ENCODE measurements around the gene PALD1.

Gene PALD1
- long read RNA-seq, full-length matches to known transcripts, result 19 of 52 reads
- long read RNA-seq, partial matches to known transcripts, result 6 of 52 reads
- long read RNA-seq, other reads (novel, unspliced or antisense), result 27 of 52 reads

DNA sequence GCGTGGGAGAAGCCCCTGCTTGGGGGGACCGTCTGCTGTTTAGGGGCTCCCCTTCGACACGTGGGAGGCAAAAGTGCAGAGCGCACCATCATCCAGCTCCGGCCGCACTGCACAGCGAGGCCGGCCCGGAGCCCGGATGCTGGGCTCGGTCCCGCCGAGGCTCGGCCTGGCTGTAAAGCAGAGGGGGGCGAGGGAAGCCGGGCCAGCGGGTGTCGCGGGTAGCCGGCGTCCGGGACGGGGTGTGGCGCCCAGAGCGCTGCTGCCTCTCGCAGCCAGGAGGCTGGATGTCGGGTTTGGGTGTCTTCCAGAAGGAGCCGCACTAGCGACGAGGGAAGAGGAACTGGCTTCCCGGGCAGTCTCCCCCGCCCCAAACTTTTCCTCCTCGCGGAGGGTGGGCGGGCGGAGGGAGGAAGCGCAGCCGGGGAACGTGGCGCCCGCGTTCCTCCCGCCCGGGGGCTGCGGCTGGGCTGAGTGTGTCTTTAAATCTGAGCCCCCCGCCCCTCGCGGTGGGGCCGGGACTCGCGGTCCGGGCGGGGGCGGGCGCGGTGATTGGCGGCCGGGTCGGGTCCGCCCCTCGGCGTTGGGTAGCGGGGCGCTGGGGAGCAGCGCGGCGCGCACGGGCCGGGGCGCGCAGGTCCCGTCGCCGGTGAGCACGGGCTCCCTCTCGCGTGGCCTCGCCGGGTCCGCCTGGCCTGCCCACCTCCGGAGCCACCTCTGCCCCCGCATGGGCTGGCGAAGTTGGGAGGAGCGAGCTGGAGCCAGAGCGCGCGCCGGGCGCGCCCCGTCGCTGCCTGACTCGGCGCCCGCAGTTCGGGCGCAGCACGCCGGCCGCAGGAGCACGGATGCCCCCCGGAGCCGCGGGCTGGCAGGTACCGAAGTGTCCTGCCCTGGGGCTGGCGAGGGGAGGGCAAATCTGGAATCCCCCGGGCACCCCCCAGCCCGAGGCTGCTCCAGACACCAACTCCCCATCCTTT is at the start of gene PALD1:
Gene PALD1 (plus strand): TSS at position 577 of the 974 bp plus-strand sequence. CDS start 47,185 bp downstream, outside the sequence.
- peak within 1 kb of the TSS; percentile 56 for H3K27ac ChIP-seq (replicated peaks)
- peak; percentile 67 to 76 for DNase-seq (ENCODE audit: low read depth in 1 of 2, low spot score in 1 of 2)
- TF ChIP-seq, protein P1, sequence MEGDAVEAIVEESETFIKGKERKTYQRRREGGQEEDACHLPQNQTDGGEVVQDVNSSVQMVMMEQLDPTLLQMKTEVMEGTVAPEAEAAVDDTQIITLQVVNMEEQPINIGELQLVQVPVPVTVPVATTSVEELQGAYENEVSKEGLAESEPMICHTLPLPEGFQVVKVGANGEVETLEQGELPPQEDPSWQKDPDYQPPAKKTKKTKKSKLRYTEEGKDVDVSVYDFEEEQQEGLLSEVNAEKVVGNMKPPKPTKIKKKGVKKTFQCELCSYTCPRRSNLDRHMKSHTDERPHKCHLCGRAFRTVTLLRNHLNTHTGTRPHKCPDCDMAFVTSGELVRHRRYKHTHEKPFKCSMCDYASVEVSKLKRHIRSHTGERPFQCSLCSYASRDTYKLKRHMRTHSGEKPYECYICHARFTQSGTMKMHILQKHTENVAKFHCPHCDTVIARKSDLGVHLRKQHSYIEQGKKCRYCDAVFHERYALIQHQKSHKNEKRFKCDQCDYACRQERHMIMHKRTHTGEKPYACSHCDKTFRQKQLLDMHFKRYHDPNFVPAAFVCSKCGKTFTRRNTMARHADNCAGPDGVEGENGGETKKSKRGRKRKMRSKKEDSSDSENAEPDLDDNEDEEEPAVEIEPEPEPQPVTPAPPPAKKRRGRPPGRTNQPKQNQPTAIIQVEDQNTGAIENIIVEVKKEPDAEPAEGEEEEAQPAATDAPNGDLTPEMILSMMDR (IDR thresholded peaks at IDR 0.05; ENCODE audit: insufficient read depth, low read length), result no peak
- TF ChIP-seq SPI1 (IDR thresholded peaks at IDR 0.05; ENCODE audit: borderline replicate concordance, low read depth), result peak; percentile 85
- peak within 1 kb of the TSS; percentile 51 for H3K4me3 ChIP-seq (replicated peaks; ENCODE audit: insufficient read depth, low read length)
- H3K27me3 ChIP-seq (ENCODE audit: insufficient read depth, poor library complexity, severe bottlenecking), result no peaks in the 10 kb centered on the region

DNA sequence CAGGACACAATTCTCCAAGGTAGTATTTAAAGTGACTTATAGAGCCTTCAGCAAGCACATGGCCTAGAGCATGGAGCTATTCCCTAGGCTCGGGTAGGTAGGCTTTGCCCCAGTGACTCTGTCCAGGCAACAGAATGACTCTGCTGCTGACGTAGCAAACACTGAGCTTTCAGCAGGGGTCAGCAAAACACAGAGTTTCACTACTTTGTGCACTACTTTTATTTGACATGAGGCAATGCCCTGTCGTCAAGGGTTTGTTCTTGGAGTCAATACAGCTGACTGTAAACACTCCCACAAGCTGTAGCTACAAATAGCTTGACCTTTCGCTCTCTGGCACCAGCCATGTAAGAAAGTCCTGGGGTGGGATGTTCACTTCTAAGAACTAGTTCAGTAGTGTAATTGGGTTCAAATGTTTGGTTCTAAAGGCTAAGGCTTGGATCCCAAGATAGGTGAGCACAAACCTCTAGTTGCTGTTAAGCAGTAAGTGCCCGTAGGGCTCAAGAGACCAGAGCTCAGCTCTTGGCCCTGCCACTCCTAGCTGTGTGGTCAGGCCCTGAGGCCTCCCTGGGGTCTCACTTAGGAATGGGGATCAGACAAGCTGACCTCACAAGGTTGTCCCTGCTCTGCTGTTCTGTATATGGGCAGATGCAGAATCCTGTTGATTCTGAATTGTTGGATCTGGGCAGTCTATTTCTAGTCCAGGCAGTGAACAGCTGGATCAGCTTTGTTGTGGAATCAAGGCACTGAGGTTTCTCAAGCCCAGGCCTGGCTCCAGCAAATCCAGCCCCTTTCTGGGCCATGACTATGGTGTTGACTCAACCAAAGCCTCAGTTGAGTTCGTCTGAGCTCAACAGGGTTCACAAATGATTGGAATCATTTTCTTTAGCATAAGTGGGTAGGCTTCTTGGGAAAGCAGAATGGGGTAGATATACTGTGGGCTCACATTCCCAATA is 47.8 kb upstream of the PALD1 start:
- Histone ChIP-seq H3K4me3 (replicated peaks; ENCODE audit: insufficient read depth, low read length) (no peak overlapping the region), H3K27ac (replicated peaks) (no peak overlapping the region), H3K27me3 (ENCODE audit: insufficient read depth, poor library complexity, severe bottlenecking) (no peaks in the 10 kb centered on the region)
- TF ChIP-seq, protein P1 (IDR thresholded peaks at IDR 0.05; ENCODE audit: insufficient read depth, low read length), result no peak
- TF ChIP-seq POLR2AphosphoS5 (IDR thresholded peaks at IDR 0.05; ENCODE audit: low read depth) (no peak), SPI1 (IDR thresholded peaks at IDR 0.05; ENCODE audit: borderline replicate concordance, low read depth) (no peak)
- TF ChIP-seq, protein P2, sequence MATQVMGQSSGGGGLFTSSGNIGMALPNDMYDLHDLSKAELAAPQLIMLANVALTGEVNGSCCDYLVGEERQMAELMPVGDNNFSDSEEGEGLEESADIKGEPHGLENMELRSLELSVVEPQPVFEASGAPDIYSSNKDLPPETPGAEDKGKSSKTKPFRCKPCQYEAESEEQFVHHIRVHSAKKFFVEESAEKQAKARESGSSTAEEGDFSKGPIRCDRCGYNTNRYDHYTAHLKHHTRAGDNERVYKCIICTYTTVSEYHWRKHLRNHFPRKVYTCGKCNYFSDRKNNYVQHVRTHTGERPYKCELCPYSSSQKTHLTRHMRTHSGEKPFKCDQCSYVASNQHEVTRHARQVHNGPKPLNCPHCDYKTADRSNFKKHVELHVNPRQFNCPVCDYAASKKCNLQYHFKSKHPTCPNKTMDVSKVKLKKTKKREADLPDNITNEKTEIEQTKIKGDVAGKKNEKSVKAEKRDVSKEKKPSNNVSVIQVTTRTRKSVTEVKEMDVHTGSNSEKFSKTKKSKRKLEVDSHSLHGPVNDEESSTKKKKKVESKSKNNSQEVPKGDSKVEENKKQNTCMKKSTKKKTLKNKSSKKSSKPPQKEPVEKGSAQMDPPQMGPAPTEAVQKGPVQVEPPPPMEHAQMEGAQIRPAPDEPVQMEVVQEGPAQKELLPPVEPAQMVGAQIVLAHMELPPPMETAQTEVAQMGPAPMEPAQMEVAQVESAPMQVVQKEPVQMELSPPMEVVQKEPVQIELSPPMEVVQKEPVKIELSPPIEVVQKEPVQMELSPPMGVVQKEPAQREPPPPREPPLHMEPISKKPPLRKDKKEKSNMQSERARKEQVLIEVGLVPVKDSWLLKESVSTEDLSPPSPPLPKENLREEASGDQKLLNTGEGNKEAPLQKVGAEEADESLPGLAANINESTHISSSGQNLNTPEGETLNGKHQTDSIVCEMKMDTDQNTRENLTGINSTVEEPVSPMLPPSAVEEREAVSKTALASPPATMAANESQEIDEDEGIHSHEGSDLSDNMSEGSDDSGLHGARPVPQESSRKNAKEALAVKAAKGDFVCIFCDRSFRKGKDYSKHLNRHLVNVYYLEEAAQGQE (IDR thresholded peaks at IDR 0.05; ENCODE audit: insufficient replicate concordance, low read depth), result no peak
- no peak for DNase-seq (ENCODE audit: low read depth in 1 of 2, low spot score in 1 of 2)

DNA sequence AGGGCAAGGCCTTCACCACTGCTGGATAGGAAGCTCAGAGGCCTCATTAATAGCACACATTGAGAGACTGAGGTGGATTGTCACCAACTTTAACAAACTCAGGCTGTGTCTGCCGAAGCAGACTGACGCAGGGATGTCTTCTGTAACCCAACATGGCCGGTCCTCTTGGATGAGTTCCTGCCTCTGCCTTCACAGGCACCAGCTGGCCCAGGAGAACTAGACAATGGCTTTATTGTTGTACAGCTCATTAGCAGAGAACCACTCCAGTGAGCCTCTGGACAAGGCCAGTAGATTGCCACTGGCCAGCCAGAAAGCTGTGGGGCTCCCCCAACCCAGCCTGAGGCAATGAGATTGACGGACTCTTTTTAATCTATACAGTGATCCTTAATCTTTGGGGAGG is 46.5 kb upstream of the PALD1 start:
- H3K27ac ChIP-seq (replicated peaks), result no peak overlapping the region
- DNase-seq (ENCODE audit: low read depth in 1 of 2, low spot score in 1 of 2), result no peak
- H3K4me3 ChIP-seq (replicated peaks; ENCODE audit: insufficient read depth, low read length), result no peak overlapping the region
- TF ChIP-seq SPI1 (IDR thresholded peaks at IDR 0.05; ENCODE audit: borderline replicate concordance, low read depth), result no peak
- TF ChIP-seq, protein P2 (IDR thresholded peaks at IDR 0.05; ENCODE audit: insufficient replicate concordance, low read depth), result no peak
- TF ChIP-seq GABPA (IDR thresholded peaks at IDR 0.05; ENCODE audit: low read depth), result no peak
- TF ChIP-seq, protein P1 (IDR thresholded peaks at IDR 0.05; ENCODE audit: insufficient read depth, low read length), result no peak
- no peak for TF ChIP-seq POLR2AphosphoS5 (IDR thresholded peaks at IDR 0.05; ENCODE audit: low read depth)
- H3K27me3 ChIP-seq (ENCODE audit: insufficient read depth, poor library complexity, severe bottlenecking), result no peaks in the 10 kb centered on the region

All from HL-60 (cell line).